Sigmoid colon (tissue), 7 donors: ENCODE measurements around the gene CTIF. TPM values are rescaled to one million over a fixed set of nuclear protein-coding genes. Genes with fewer than 3 reads are reported as not detected.

Experiments
- DNase-seq: peaks from one replicate; pipeline ENCODE4 v3.0.0-alpha.2; 2019
- H3K27ac ChIP-seq, 4 donors: fragments of 200-600 bp; sonication (generic); one replicate each; pipeline ENCODE4 v1.5.1; 2016 to 2019; ENCODE audit warnings: mild to moderate bottlenecking in 1 of 4
- H3K27me3 ChIP-seq, 3 donors: fragments of 200-600 bp; sonication (generic); one replicate each; pipeline ENCODE4 v1.5.1; 2019; ENCODE audit warnings: mild to moderate bottlenecking in 1 of 3
- H3K36me3 ChIP-seq, 4 donors: fragments of 200-600 bp; sonication (generic); one replicate each; pipeline ENCODE4 v1.5.1; 2016 to 2019
- H3K4me1 ChIP-seq, 4 donors: fragments of 200-600 bp; sonication (generic); one replicate each; pipeline ENCODE4 v1.5.1; 2017 to 2019
- H3K4me3 ChIP-seq, 4 donors: fragments of 200-600 bp; sonication (generic); one replicate each; pipeline ENCODE4 v1.5.1; 2017 to 2019; ENCODE audit warnings: mild to moderate bottlenecking in 2 of 4, moderate library complexity in 1 of 4
- H3K9me3 ChIP-seq, 4 donors: fragments of 200-600 bp in 3 of 4; sonication (generic) in 3 of 4; one replicate each; pipeline versions ENCODE4 v1.5.1 to v1.6.1; 2013 to 2019
- CTCF ChIP-seq, 4 experiments: fragments of 450-650 bp in 3 of 4; fragments of 200-600 bp in 1 of 4; IDR thresholded peaks; one replicate each; pipeline ENCODE4 v1.5.1; 2016 to 2019; ENCODE audit warnings: antibody characterized with exemption in 4 of 4, mild to moderate bottlenecking in 3 of 4, moderate library complexity in 2 of 4
- EP300 ChIP-seq, 4 donors: sonication (generic); formaldehyde crosslinking; IDR thresholded peaks; one replicate each; pipeline ENCODE4 v1.6.1; 2017; ENCODE audit warnings: antibody characterized with exemption in 4 of 4
- POLR2A ChIP-seq, 2 donors: fragments of 450-650 bp; IDR thresholded peaks; one replicate each; pipeline ENCODE4 v1.6.1; 2016; ENCODE audit warnings: antibody characterized with exemption in 2 of 2, mild to moderate bottlenecking in 2 of 2, moderate library complexity in 2 of 2
- POLR2AphosphoS5 ChIP-seq, 4 donors: sonication (generic); formaldehyde crosslinking; IDR thresholded peaks; one replicate each; pipeline ENCODE4 v1.6.1; 2017; ENCODE audit warnings: antibody characterized with exemption in 4 of 4
- WGBS, 2 donors: extraction: QIAGEN DNeasy Blood & Tissue Kit; methylation state at CpG; one replicate each; pipeline ENCODE4 v1.1.7; 2013; 5-methylcytosine and 5-hydroxymethylcytosine counted together
- intact Hi-C: fragments of 100-400 bp; cut with DNase I; formaldehyde crosslinking; loops from one replicate; pipeline ENCODE4 v1.15.1; 2023
- polyA plus RNA-seq, 3 donors: library from polyadenylated mRNA; stranded (reverse); fragments of 200-250 nt; gene quantifications; one replicate each; pipeline ENCODE4 v1.2.3, GENCODE V29; 2013
- total RNA-seq, 4 donors: library from RNA; depleted of rRNA; stranded (reverse); fragments of >200 nt; gene quantifications; one replicate each; pipeline ENCODE4 v1.1.0, GENCODE V29; 2016
- donor health status: healthy with polysubstance abuse.
- donor health status: Bipolar disorder and iron deficiency.
- donor health status: healthy.

Gene CTIF
- total and polyA plus RNA-seq, 7 donors = 3.6 to 65.9 (median 22.5) TPM

GRCh38 chr18:48899558-48900174 is 360.8 kb downstream of the CTIF start:
- WGBS, 2 donors = 83 to 85% methylated on average over 4 of the region's 4 CpGs
- H3K4me1 ChIP-seq = peaks cover 0 to 33% (median 20%) of the 10 kb centered on the region in 4 donors
- peaks cover 0 to 3% (median 1%) of the 10 kb centered on the region in 4 donors for H3K9me3 ChIP-seq
- no peak overlapping the region for H3K27ac ChIP-seq
- intact Hi-C loops = no loop called here
- H3K27me3 ChIP-seq = no peaks in the 10 kb centered on the region
- H3K36me3 ChIP-seq = no peaks in the 10 kb centered on the region
- TF ChIP-seq EP300 (IDR thresholded peaks at IDR 0.05) = no peak
- TF ChIP-seq POLR2AphosphoS5 (IDR thresholded peaks at IDR 0.05) = no peak
- TF ChIP-seq CTCF (IDR thresholded peaks at IDR 0.05) = no peak
- TF ChIP-seq POLR2A (IDR thresholded peaks at IDR 0.05) = no peak
- no peak overlapping the region for H3K4me3 ChIP-seq
- no peak for DNase-seq

- H3K27me3 ChIP-seq = no peaks in the 10 kb centered on the region
- intact Hi-C loops = no loop called here
- H3K4me3 ChIP-seq = no peak overlapping the region
- H3K9me3 ChIP-seq = peaks cover 0 to 6% (median 1%) of the 10 kb centered on the region in 4 donors
- no peaks in the 10 kb centered on the region for H3K36me3 ChIP-seq
- DNase-seq = no peak
- TF ChIP-seq POLR2A (IDR thresholded peaks at IDR 0.05) (no peak), POLR2AphosphoS5 (IDR thresholded peaks at IDR 0.05) (no peak), CTCF (IDR thresholded peaks at IDR 0.05) (no peak), EP300 (IDR thresholded peaks at IDR 0.05) (no peak)
- peaks cover 0 to 28% (median 20%) of the 10 kb centered on the region in 4 donors for H3K4me1 ChIP-seq
- 88 to 94% methylated on average over 1 of the region's 1 CpG for WGBS, 2 donors
- no peak overlapping the region for H3K27ac ChIP-seq
These were observed 361.6 kb downstream of the CTIF start for GRCh38 chr18:48900469-48900868.

GRCh38 chr18:48901145-48902022 is 362.6 kb downstream of the CTIF start:
- no peaks in the 10 kb centered on the region for H3K27me3 ChIP-seq
- WGBS, 2 donors = 50 to 66% methylated on average over 4 of the region's 4 CpGs
- H3K27ac ChIP-seq = peak overlapping the region; percentile 56 to 81 (median 72)
- intact Hi-C loops = no loop called here
- DNase-seq = no peak
- no peak for TF ChIP-seq CTCF (IDR thresholded peaks at IDR 0.05)
- no peak for TF ChIP-seq POLR2A (IDR thresholded peaks at IDR 0.05)
- no peak for TF ChIP-seq EP300 (IDR thresholded peaks at IDR 0.05)
- TF ChIP-seq POLR2AphosphoS5 (IDR thresholded peaks at IDR 0.05) = no peak
- no peak overlapping the region for H3K4me3 ChIP-seq
- H3K4me1 ChIP-seq = peaks cover 0 to 28% (median 20%) of the 10 kb centered on the region in 4 donors
- H3K9me3 ChIP-seq = peaks cover 0 to 6% (median 1%) of the 10 kb centered on the region in 4 donors
- H3K36me3 ChIP-seq = no peaks in the 10 kb centered on the region

- no peak overlapping the region for H3K4me3 ChIP-seq
These were observed 363.4 kb downstream of the CTIF start for GRCh38 chr18:48902023-48902855.

More at GRCh38 chr18:48902023-48902855, 363.4 kb downstream of the CTIF start:
- 34 to 52% methylated on average over 27 of the region's 27 CpGs for WGBS, 2 donors
- no peaks in the 10 kb centered on the region for H3K27me3 ChIP-seq
- peak overlapping the region; percentile 56 to 81 (median 72) for H3K27ac ChIP-seq
- H3K9me3 ChIP-seq = peaks cover 0 to 6% (median 1%) of the 10 kb centered on the region in 4 donors
- TF ChIP-seq POLR2A (IDR thresholded peaks at IDR 0.05) (no peak), POLR2AphosphoS5 (IDR thresholded peaks at IDR 0.05) (peak in 2 of 4 donors; percentile 61 to 71)
- intact Hi-C loops = no loop called here
- no peaks in the 10 kb centered on the region for H3K36me3 ChIP-seq
- H3K4me1 ChIP-seq = peaks cover 0 to 24% (median 19%) of the 10 kb centered on the region in 4 donors
- peak; percentile 93 for DNase-seq
